B cell (primary cell): ENCODE data around the gene PLEKHA3.

ENCODE experiments used
- CTCF ChIP-seq: fragments of 200-600 bp; IDR thresholded peaks from one replicate; pipeline ENCODE4 v1.8.0; 2022; ENCODE audit warnings: antibody characterized with exemption, mild to moderate bottlenecking
- EZH2 ChIP-seq: IDR thresholded peaks from 2 replicates; pipeline ENCODE4 v1.6.1; 2012; ENCODE audit warnings: borderline replicate concordance, low read depth, mild to moderate bottlenecking, moderate library complexity, low read length; ENCODE audit not compliant: insufficient read depth, poor library complexity, severe bottlenecking

GRCh38 chr2:178508646-178509045, 28.4 kb downstream of the PLEKHA3 start:
- no peak for TF ChIP-seq CTCF
- TF ChIP-seq EZH2, result no peak
